Measurements from ENCODE around the gene PELI3.

GRCh38 chr11:66462911-66463310 is 3.8 kb upstream of the PELI3 start:
- TF ChIP-seq CTCF (IDR thresholded peaks at IDR 0.05) (no peak), POLR2A (IDR thresholded peaks at IDR 0.05) (no peak)

All from testis (tissue), 2 donors.